Mucosa of descending colon (tissue), 3 donors: ENCODE results near the gene TGM1. TPM values are rescaled to one million over a fixed set of nuclear protein-coding genes. Genes with fewer than 3 reads are reported as not detected.

ENCODE experiments used
- ATAC-seq: fragments of 200-7000 bp; cut with Tn5 transposase; one replicate; pipeline ENCODE4 v1.9.1; 2020; ENCODE audit warnings: mild to moderate bottlenecking, moderate library complexity
- DNase-seq, 3 donors: peaks; one replicate each; pipeline ENCODE4 v3.0.0-alpha.2; 2020
- H3K36me3 ChIP-seq: fragments of 200-600 bp; one replicate; pipeline ENCODE4 v1.8.0; 2021; ENCODE audit warnings: low read depth, mild to moderate bottlenecking
- H3K4me1 ChIP-seq: fragments of 200-600 bp; one replicate; pipeline ENCODE4 v1.8.0; 2021; ENCODE audit warnings: low read depth, mild to moderate bottlenecking
- H3K4me3 ChIP-seq: fragments of 200-600 bp; one replicate; pipeline ENCODE4 v1.8.0; 2021; ENCODE audit warnings: mild to moderate bottlenecking
- H3K9me3 ChIP-seq: fragments of 200-600 bp; one replicate; pipeline ENCODE4 v1.8.0; 2021; ENCODE audit warnings: mild to moderate bottlenecking
- CTCF ChIP-seq: fragments of 200-600 bp; IDR thresholded peaks from one replicate; pipeline ENCODE4 v1.8.0; 2022; ENCODE audit warnings: antibody characterized with exemption, mild to moderate bottlenecking
- intact Hi-C, 2 donors: fragments of 100-400 bp; cut with DNase I in 1 of 2; cut with micrococcal nuclease in 1 of 2; formaldehyde crosslinking; loops; one replicate each; pipeline versions ENCODE4 v1.11.0 to v1.11.1; 2022; cut with DNase I, micrococcal nuclease
- total RNA-seq, 3 donors: library from RNA; stranded (reverse); fragmentation: NEBNext Ultra II Directional in 2 of 3; extraction: Animal tissue kit (Norgen Biotek cat#: 25700) in 2 of 3; gene quantifications; one replicate each; pipeline versions ENCODE4 v1.2.1 to v1.2.4, GENCODE V29; 2021 to 2023
- donor health status: DM: no; HTN: no; CAD: no; lungs with moderate emphysema.
- donor health status: DM: no; HTN: no; CAD: no.
- donor health status: DM: no; HTN: yes; CAD: no.

The TGM1 gene
- total RNA-seq, 3 donors from 2014 or later = 2.2 to 3.3 (median 2.4) TPM

GRCh38 chr14:24289649-24290280 lies 26.8 kb upstream of the TGM1 start:
- intact Hi-C loops = no loop called here
- Histone ChIP-seq H3K4me3 (no peak overlapping the region), H3K36me3 (no peaks in the 10 kb centered on the region), H3K4me1 (no peaks in the 10 kb centered on the region), H3K9me3 (no peaks in the 10 kb centered on the region)
- no peak for ATAC-seq
- no peak for TF ChIP-seq CTCF
- no peak for DNase-seq

GRCh38 chr14:24286996-24287395 lies 24.0 kb upstream of the TGM1 start:
- no peak for DNase-seq
- ATAC-seq = no peak
- Histone ChIP-seq H3K4me3 (no peak overlapping the region), H3K9me3 (no peaks in the 10 kb centered on the region), H3K4me1 (no peaks in the 10 kb centered on the region), H3K36me3 (no peaks in the 10 kb centered on the region)
- intact Hi-C loops = no loop called here
- TF ChIP-seq CTCF = no peak

GRCh38 chr14:24285351-24285750 lies 22.4 kb upstream of the TGM1 start:
- Histone ChIP-seq H3K4me3 (no peak overlapping the region), H3K36me3 (no peaks in the 10 kb centered on the region), H3K9me3 (no peaks in the 10 kb centered on the region), H3K4me1 (no peaks in the 10 kb centered on the region)
- no peak for TF ChIP-seq CTCF
- DNase-seq (no peak), ATAC-seq (no peak)
- intact Hi-C loops = no loop called here

GRCh38 chr14:24284501-24285035 lies 21.6 kb upstream of the TGM1 start:
- TF ChIP-seq CTCF = no peak
- intact Hi-C loops = no loop called here
- no peak for ATAC-seq
- no peak for DNase-seq
- Histone ChIP-seq H3K4me1 (no peaks in the 10 kb centered on the region), H3K36me3 (no peaks in the 10 kb centered on the region), H3K9me3 (no peaks in the 10 kb centered on the region), H3K4me3 (no peak overlapping the region)

GRCh38 chr14:24283796-24284460 lies 21.0 kb upstream of the TGM1 start:
- no peak for ATAC-seq
- intact Hi-C loops = no loop called here
- no peak for TF ChIP-seq CTCF
- H3K36me3 ChIP-seq = no peaks in the 10 kb centered on the region
- no peaks in the 10 kb centered on the region for H3K9me3 ChIP-seq
- H3K4me1 ChIP-seq = no peaks in the 10 kb centered on the region
- H3K4me3 ChIP-seq = no peak overlapping the region
- no peak for DNase-seq
